HG03558 (cell line): Measurements from ENCODE around the gene GRID1.
"Not testable (repeated sequence)": the region's sequence is repeated elsewhere in the genome, so short reads cannot be mapped to it uniquely, and the experiment has no call there.

Source experiments
- ATAC-seq: cut with Tn5 transposase; IDR thresholded peaks from one replicate; pipeline ENCODE4 v1.9.1; 2021; ENCODE audit warnings: moderate number of reproducible peaks; ENCODE audit not compliant: unreplicated experiment; ENCODE audit errors: extremely low read depth

Gene GRID1

DNA sequence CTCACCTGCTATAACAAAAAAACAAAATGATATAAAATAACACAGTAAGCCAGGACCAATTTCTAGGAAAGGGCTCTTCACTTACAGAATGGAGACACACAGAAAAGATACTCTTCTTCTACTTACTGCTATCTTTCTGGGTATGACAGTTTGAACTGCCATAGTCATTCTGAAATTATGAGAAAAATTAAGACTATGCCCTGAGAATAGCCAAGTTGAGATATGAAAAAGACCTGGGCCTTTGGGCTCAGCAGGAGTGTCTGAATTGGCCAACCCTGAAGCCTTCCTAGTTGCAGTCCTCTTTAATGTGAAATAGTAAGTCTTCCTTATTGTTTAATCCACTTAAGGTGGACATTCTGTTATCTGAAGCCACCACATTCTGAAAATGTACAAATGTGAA is 519.5 kb downstream of the GRID1 start:
- no peak for ATAC-seq

DNA sequence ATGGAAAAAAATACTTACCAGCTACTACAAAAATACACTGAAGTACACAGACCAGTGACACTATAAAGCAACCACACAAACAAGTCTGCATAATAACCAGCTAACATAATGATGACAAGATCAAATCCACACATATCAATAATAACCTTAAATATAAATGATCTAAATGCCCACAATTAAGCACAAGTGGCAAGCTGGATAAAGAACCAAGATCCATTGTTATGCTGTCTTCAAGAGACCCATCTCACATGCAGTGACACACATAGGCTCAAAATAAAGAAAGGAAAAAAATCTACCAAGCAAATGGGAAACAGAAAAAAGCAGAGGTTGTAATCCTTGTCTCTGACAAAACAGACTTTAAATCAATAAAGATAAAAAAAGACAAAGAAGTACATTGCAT is 527.9 kb downstream of the GRID1 start:
- ATAC-seq, result not testable (repeated sequence)

- ATAC-seq, result no peak
Observed at GRCh38 chr10:85832988-85833387, 533.6 kb downstream of the GRID1 start.

GRCh38 chr10:85831422-85831821 is 535.2 kb downstream of the GRID1 start:
- ATAC-seq, result no peak

GRCh38 chr10:85826377-85826776 is 540.2 kb downstream of the GRID1 start:
- ATAC-seq, result no peak

DNA sequence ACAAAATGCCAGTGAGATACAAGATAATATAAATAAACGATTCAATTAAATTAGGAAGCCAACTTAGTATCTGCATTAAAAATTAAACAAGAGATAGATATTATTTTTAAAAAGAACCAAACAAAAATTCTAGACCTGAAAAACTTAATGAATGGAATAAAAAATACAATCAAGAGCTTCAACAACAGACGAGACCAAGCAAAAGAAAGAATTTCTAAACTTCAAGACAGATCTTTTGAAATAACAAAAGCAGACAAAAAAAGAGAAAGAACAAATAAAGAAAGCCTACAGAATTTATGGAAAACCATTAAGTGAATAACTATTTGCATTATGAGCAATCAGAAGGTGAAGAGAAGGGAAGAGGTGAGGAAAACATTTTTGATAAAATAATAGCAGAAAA is 555.2 kb downstream of the GRID1 start:
- no peak for ATAC-seq

GRCh38 chr10:85810674-85811073 is 555.9 kb downstream of the GRID1 start:
- ATAC-seq, result no peak

DNA sequence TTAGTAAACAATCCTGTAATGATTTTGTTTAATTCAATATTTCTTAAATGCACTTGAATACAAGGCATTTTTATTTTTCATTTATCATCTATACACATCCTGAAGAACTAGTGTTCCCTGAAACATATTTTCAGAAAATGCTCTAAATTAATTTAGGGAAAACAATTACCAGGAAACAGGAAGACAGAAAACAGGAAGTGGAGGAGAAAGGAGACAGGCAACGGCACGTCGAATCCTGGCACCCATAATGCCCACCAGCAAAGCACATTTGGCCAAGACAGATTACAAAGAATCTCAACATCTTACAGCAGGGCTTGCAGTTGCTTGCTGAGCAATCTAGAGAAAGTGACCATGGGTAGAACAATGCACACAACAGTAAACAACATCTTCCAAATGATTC is 571.1 kb downstream of the GRID1 start:
- ATAC-seq, result no peak

- no peak for ATAC-seq
Observed at GRCh38 chr10:85794553-85794952, 572.0 kb downstream of the GRID1 start.

DNA sequence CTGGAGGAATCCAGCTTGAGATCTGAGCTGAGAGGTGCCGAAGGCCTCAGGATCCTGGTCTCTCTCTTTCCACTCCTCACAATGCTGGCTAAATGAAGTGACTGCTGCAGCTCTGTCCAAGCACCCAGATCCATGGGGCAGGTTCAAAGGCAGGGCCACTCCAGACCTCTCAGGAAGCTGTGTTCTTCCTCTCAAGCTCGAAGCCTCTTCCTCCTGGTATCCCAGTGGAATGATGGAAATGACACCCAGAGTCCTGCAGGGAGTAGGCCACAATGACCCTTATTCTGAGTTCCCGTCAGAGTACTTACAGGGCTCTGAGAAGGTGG is 574.1 kb downstream of the GRID1 start:
- ATAC-seq, result no peak

GRCh38 chr10:85791818-85792532 is 574.6 kb downstream of the GRID1 start:
- no peak for ATAC-seq

DNA sequence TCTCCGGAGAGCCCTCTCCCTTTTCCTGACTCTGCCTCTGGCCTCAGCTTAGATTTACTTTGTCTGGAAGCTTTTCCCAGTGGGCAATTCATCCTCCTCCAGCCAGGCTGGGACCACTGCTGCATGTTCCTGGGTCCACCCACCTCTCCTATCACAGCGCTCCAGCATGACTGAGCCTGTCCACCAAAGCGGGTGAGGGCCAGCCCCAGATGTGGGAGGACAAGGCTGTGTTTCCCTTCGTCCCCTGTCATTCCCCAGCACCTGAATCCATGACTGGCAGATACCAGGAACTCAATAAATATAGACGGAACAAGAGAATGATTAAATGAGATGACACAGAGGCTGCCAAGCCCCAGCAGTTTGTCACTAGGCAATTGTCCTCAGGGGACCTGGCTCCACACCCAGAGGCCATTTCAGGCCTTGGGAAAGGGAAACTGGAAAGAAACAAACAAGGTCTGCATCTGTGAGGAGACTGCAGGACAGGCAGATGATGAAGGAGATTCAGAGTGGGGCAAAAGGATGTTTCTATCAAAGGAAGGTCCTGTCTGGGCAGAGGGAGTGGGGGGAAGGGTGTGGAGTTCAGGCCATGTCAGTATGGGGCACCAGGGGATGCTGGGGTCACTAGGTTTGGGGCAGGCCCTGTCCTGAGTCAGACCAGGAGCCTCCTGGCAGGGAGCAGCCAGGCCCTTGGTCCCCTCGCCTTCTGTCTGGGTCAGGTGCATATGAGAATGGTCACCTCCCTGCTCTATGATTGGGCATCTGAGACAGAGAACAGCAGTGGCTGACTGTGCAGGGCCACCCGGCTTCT is 576.4 kb downstream of the GRID1 start:
- no peak for ATAC-seq

DNA sequence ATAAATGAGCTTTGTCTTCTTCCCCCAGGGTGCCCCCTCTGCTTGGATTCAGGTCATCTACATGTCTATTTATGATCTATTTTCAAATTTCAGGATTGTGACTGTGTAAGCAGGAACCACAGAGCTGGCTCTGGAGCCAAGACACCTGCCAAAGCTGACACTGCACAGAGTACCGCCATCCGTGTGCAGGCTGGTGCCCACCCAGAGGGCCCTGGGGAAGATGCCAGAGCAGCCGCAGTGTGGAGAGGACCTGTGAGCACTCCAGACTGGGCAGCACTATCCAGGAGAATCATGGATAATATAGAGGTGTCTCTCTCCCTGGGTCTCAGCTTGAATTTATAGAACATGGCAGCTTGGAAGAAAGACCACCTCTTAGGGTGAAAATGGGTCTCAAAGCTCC is 577.5 kb downstream of the GRID1 start:
- no peak for ATAC-seq

- no peak for ATAC-seq
Observed at GRCh38 chr10:85788570-85788969, 578.0 kb downstream of the GRID1 start.

GRCh38 chr10:85787881-85788280 is 578.7 kb downstream of the GRID1 start:
- no peak for ATAC-seq

- ATAC-seq, result no peak
Observed at GRCh38 chr10:85787393-85787792, 579.2 kb downstream of the GRID1 start.

DNA sequence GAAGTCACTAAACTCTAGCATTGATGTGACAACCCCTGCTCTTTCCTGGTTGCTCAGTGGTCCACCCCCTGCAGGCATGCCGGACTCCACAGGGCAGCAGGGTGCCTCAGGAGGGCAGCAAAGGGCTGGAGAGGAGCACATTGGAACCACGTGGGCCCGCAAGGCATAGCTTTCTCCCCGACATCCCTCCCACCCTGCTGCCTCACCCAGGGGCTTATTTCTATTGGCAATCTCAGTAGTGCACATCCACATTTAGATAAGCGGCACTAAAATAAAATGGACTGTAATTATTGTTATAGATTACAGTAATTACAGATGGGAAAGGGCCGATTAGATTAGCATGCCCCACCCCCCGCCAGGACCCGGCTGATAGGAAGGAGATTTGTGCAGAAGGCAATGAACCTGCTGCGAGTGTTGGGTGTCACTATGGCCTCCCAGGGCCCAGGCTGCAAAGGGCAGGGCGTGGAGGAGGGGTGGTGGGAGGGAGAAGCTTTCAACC is 580.1 kb downstream of the GRID1 start:
- ATAC-seq, result no peak

- no peak for ATAC-seq
Observed at GRCh38 chr10:85784792-85785191, 581.8 kb downstream of the GRID1 start.

DNA sequence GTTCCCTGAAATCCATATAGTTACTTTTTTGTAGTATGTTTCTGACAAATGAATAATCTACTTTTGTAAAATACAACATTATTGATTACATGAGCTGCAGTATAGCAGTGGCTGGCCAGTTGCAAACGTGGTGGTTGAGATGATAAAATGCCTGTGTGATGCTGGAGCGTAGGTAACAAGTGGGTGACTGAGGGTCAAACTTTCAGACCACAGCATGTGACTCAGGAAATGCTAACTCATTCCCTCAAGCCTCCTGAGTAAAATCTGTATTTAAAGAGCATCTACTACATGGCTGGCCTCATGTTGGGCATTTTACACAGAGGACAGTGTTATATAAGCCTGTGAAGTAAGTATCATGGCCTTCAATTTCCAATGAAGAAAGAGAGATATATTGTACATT is 585.2 kb downstream of the GRID1 start:
- ATAC-seq, result no peak

GRCh38 chr10:85778074-85778473 is 588.5 kb downstream of the GRID1 start:
- no peak for ATAC-seq

DNA sequence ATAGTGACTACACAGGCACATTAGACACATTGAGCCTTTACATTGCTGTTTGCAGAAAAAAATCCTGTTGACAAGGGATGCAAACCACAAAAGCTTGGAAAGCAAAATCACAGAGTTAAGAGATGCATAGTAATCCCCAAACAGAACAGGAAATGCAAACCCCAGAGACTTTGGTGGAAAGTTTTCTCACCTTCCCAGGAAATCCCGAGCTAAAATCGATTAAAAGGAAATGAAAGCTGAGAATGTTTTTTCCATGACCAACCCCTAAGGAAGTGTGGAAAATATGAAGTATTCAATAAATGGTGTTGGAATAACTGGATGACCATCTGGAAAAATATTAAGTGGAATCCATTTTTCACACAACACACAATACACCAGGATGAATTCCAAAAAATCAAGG is 598.7 kb downstream of the GRID1 start:
- no peak for ATAC-seq

DNA sequence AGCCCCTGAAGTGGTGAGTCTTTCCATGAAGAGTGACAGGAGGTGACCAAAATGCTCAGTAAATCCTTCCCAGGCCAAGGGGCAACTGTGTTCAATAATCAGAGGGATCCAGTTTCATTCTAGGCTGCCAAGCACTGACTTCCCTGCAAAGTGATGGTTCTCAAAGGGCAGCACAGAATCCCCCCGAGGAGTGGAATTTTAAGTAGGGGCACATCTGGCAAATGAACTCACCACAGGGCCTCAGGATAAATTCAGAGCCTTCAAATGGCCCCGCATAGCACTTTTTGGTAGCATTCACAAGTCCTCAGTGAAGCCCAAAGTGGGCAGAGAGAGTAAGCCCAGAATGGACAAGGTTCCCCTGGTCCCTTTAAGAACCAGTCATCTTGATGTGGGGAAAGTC is 602.5 kb downstream of the GRID1 start:
- ATAC-seq, result no peak
